Measurements from ENCODE around the gene LTF. TPM values are rescaled to one million over a fixed set of nuclear protein-coding genes. Genes with fewer than 3 reads are reported as not detected.

LTF gene
- total and polyA plus RNA-seq, 9 of the 15 experiments (the other 6 are each of a cell fraction or from before 2014, with no cell fraction given), result 0.07 TPM; not detected in 8

GRCh38 chr3:46497556-46498265 lies 33.0 kb upstream of the LTF start, which contains the start of gene RTP3:
Gene RTP3, plus strand, starts transcription at chr3:46497976. Its CDS starts 87 bp downstream, at chr3:46498063.
- no peak within 1 kb of the TSS for H3K4me3 ChIP-seq
- H3K9me3 ChIP-seq (replicated peaks; ENCODE audit: control insufficient read depth, insufficient read depth, low read depth, low read length), result no peaks in the 10 kb centered on the region
- DNase-seq (ENCODE audit: extremely low read depth in 1 of 4, low spot score in 3 of 4) (no peak), FAIRE-seq (no peak), ATAC-seq (no peak)
- ChIA-PET POLR2A (interaction anchor here (0.6 to 4.2 kb wide), 3 partner anchors 12 to 60 kb away, joined by 3 to 23 read pairs (median 3); no protein-coding TSS in a partner anchor), CTCF (ENCODE audit: low intra/inter-chr PET ratio) (interaction anchor here (0.9 to 2.8 kb wide), 2 partner anchors 9 to 60 kb away, joined by 4 to 31 read pairs; no protein-coding TSS in a partner anchor)
- H3K4me1 ChIP-seq (replicated peaks in 1 of 2; ENCODE audit: control insufficient read depth in 2 of 2, insufficient read depth in 2 of 2, low read length in 2 of 2), result peaks cover 38 to 62% of the 10 kb centered on the region in 2 experiments; a peak in 4 of 5 replicates
- H3K36me3 ChIP-seq (ENCODE audit: control insufficient read depth, insufficient read depth, low read length), result no peaks in the 10 kb centered on the region
- WGBS (ENCODE audit: insufficient coverage, low coverage, missing lambda C conversion rate), result 53% methylated on average over 8 of the region's 9 CpGs
- in situ Hi-C loops (cut with MboI), result no loop called here
- no peaks in the 10 kb centered on the region for H3K79me2 ChIP-seq (ENCODE audit: control insufficient read depth, insufficient read depth, low read length)
- peak within 1 kb of the TSS; percentile 15; the same call in 1 of the 3 replicates for H3K27ac ChIP-seq (ENCODE audit: extremely low read depth, low read depth, low read length)
- no peaks in the 10 kb centered on the region for H3K27me3 ChIP-seq (ENCODE audit: control insufficient read depth in 2 of 2, insufficient read depth in 2 of 2, low read length in 2 of 2)
- no peaks in the 10 kb centered on the region for H4K20me1 ChIP-seq (replicated peaks; ENCODE audit: control insufficient read depth, insufficient read depth, low read length)
- no peaks in the 10 kb centered on the region for H3K9me1 ChIP-seq (ENCODE audit: control insufficient read depth, insufficient read depth, low read length)
- H3K4me2 ChIP-seq (ENCODE audit: insufficient read depth, low read length), result peak within 1 kb of the TSS; percentile 36; the same call in 1 of the 2 replicates
- H2AFZ ChIP-seq (ENCODE audit: low read depth, low read length), result peak within 1 kb of the TSS; percentile 84
- BruUV-seq (replicated peaks), result no TSS peak
- peak within 1 kb of the TSS; percentile 17 to 75; a peak in 2 of 4 replicates for H3K9ac ChIP-seq (ENCODE audit: insufficient read depth in 1 of 2, low read depth in 2 of 2, low read length in 2 of 2)
- TF ChIP-seq SRSF7 (optimal IDR thresholded peaks at IDR 0.05; ENCODE audit: low read depth, low read length) (no peak), FOXM1 (IDR thresholded peaks at IDR 0.05; ENCODE audit: low read depth) (no peak), FOXM1 (CRISPR knock-in tag; IDR thresholded peaks at IDR 0.05; ENCODE audit: low read depth) (no peak), TCF7L2 (IDR thresholded peaks at IDR 0.05; ENCODE audit: low read depth, low read length) (no peak), ZNF511 (CRISPR knock-in tag; IDR thresholded peaks at IDR 0.05) (no peak), JUNB (CRISPR knock-in tag; conservative IDR thresholded peaks at IDR 0.05) (no peak), TFAP4 (CRISPR knock-in tag; IDR thresholded peaks at IDR 0.05; ENCODE audit: borderline replicate concordance) (no peak), RBM34 (IDR thresholded peaks at IDR 0.05; ENCODE audit: borderline replicate concordance, insufficient read depth, low read length) (no peak), CREB5 (CRISPR knock-in tag; IDR thresholded peaks at IDR 0.05) (no peak), NFIX (CRISPR knock-in tag; IDR thresholded peaks at IDR 0.05; ENCODE audit: low read depth) (no peak), CBX1 (IDR thresholded peaks at IDR 0.05; ENCODE audit: low read depth) (no peak), E2F1 (CRISPR knock-in tag; IDR thresholded peaks at IDR 0.05) (no peak), ELK1 (CRISPR knock-in tag; IDR thresholded peaks at IDR 0.05) (no peak), KAT8 (IDR thresholded peaks at IDR 0.05; ENCODE audit: low read depth) (no peak), HES1 (IDR thresholded peaks at IDR 0.05; ENCODE audit: low read depth) (no peak)
- intact Hi-C loops (cut with micrococcal nuclease), result no loop called here

All from K562 (cell line).